Stomach (tissue), 4 donors: ENCODE data around the gene CCR3.

Experiments
- EP300 ChIP-seq: sonication (generic); formaldehyde crosslinking; IDR thresholded peaks from one replicate; pipeline ENCODE4 v1.6.1; 2017; ENCODE audit warnings: antibody characterized with exemption
- POLR2A ChIP-seq, 4 donors: fragments of 450-650 bp; IDR thresholded peaks; one replicate each; pipeline ENCODE4 v1.6.1; 2016; ENCODE audit warnings: antibody characterized with exemption in 4 of 4, control low read depth in 2 of 4, mild to moderate bottlenecking in 1 of 4, moderate library complexity in 1 of 4
- TF ChIP-seq, protein P1 (sequence below), 7 experiments: fragments of 450-650 bp in 4 of 7; fragments of 200-600 bp in 3 of 7; sonication (generic) in 3 of 7; IDR thresholded peaks; one replicate each; pipeline ENCODE4 v1.5.1; 2016 to 2019; ENCODE audit warnings: antibody characterized with exemption in 7 of 7, control low read depth in 2 of 7, mild to moderate bottlenecking in 1 of 7

- no peak for TF ChIP-seq POLR2A (IDR thresholded peaks at IDR 0.05)
- TF ChIP-seq EP300, result no peak
- TF ChIP-seq, protein P1, sequence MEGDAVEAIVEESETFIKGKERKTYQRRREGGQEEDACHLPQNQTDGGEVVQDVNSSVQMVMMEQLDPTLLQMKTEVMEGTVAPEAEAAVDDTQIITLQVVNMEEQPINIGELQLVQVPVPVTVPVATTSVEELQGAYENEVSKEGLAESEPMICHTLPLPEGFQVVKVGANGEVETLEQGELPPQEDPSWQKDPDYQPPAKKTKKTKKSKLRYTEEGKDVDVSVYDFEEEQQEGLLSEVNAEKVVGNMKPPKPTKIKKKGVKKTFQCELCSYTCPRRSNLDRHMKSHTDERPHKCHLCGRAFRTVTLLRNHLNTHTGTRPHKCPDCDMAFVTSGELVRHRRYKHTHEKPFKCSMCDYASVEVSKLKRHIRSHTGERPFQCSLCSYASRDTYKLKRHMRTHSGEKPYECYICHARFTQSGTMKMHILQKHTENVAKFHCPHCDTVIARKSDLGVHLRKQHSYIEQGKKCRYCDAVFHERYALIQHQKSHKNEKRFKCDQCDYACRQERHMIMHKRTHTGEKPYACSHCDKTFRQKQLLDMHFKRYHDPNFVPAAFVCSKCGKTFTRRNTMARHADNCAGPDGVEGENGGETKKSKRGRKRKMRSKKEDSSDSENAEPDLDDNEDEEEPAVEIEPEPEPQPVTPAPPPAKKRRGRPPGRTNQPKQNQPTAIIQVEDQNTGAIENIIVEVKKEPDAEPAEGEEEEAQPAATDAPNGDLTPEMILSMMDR (IDR thresholded peaks at IDR 0.05), result no peak
Observed at GRCh38 chr3:46221938-46222337, 20.3 kb upstream of the CCR3 start.
